ENCODE measurements around the gene CUBN. TPM values are rescaled to one million over a fixed set of nuclear protein-coding genes. Genes with fewer than 3 reads are reported as not detected.

The CUBN gene
- total and polyA plus RNA-seq, 2 of the 13 experiments (the other 11 are each of a cell fraction or from before 2014, with no cell fraction given) = 0.27 to 0.32 TPM

DNA sequence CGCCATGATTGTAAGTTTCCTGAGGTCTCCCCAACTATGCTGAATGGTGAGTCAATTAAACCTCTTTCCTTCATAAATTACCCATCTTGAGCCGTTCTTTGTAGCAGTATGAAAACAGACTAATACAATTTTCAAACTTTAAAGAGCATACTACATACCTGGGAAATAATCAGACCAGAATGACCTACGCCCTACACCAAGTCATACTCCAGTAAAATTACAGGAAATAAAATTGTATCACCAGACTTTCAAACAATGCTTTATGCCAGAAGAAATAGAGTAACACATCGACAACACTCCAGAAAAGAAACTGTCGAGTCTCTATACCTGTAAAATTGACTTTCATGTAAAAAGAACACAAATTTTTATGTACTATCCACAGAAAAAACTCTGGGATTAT is 331.0 kb downstream of the CUBN start:
- H3K4me2 ChIP-seq (ENCODE audit: low read depth, low read length) = no peak overlapping the region
- TF ChIP-seq, protein P1, sequence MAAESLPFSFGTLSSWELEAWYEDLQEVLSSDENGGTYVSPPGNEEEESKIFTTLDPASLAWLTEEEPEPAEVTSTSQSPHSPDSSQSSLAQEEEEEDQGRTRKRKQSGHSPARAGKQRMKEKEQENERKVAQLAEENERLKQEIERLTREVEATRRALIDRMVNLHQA (CRISPR knock-in tag; IDR thresholded peaks at IDR 0.05) = no peak
- TF ChIP-seq KMT2B (CRISPR knock-in tag; IDR thresholded peaks at IDR 0.05) (no peak), ZNF24 (IDR thresholded peaks at IDR 0.05) (no peak), ZNF546 (CRISPR knock-in tag; conservative IDR thresholded peaks at IDR 0.05) (no peak), ZNF615 (CRISPR knock-in tag; IDR thresholded peaks at IDR 0.05; ENCODE audit: borderline replicate concordance) (no peak), RARG (CRISPR knock-in tag; IDR thresholded peaks at IDR 0.05; ENCODE audit: low read depth) (no peak), ZNF768 (CRISPR knock-in tag; IDR thresholded peaks at IDR 0.05) (no peak), TGIF2 (CRISPR knock-in tag; IDR thresholded peaks at IDR 0.05) (no peak), HOXA7 (CRISPR knock-in tag; IDR thresholded peaks at IDR 0.05) (no peak)
- TF ChIP-seq, protein P2, sequence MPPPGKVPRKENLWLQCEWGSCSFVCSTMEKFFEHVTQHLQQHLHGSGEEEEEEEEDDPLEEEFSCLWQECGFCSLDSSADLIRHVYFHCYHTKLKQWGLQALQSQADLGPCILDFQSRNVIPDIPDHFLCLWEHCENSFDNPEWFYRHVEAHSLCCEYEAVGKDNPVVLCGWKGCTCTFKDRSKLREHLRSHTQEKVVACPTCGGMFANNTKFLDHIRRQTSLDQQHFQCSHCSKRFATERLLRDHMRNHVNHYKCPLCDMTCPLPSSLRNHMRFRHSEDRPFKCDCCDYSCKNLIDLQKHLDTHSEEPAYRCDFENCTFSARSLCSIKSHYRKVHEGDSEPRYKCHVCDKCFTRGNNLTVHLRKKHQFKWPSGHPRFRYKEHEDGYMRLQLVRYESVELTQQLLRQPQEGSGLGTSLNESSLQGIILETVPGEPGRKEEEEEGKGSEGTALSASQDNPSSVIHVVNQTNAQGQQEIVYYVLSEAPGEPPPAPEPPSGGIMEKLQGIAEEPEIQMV (CRISPR knock-in tag; IDR thresholded peaks at IDR 0.05; ENCODE audit: low read depth) = no peak
- TF ChIP-seq, protein P3, sequence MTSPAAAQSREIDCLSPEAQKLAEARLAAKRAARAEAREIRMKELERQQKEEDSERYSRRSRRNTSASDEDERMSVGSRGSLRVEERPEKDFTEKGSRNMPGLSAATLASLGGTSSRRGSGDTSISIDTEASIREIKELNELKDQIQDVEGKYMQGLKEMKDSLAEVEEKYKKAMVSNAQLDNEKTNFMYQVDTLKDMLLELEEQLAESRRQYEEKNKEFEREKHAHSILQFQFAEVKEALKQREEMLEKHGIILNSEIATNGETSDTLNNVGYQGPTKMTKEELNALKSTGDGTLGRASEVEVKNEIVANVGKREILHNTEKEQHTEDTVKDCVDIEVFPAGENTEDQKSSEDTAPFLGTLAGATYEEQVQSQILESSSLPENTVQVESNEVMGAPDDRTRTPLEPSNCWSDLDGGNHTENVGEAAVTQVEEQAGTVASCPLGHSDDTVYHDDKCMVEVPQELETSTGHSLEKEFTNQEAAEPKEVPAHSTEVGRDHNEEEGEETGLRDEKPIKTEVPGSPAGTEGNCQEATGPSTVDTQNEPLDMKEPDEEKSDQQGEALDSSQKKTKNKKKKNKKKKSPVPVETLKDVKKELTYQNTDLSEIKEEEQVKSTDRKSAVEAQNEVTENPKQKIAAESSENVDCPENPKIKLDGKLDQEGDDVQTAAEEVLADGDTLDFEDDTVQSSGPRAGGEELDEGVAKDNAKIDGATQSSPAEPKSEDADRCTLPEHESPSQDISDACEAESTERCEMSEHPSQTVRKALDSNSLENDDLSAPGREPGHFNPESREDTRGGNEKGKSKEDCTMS (CRISPR knock-in tag; conservative IDR thresholded peaks at IDR 0.05) = no peak
- TF ChIP-seq, protein P4, sequence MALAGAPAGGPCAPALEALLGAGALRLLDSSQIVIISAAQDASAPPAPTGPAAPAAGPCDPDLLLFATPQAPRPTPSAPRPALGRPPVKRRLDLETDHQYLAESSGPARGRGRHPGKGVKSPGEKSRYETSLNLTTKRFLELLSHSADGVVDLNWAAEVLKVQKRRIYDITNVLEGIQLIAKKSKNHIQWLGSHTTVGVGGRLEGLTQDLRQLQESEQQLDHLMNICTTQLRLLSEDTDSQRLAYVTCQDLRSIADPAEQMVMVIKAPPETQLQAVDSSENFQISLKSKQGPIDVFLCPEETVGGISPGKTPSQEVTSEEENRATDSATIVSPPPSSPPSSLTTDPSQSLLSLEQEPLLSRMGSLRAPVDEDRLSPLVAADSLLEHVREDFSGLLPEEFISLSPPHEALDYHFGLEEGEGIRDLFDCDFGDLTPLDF (CRISPR knock-in tag; IDR thresholded peaks at IDR 0.05) = no peak
- TF ChIP-seq, protein P5, sequence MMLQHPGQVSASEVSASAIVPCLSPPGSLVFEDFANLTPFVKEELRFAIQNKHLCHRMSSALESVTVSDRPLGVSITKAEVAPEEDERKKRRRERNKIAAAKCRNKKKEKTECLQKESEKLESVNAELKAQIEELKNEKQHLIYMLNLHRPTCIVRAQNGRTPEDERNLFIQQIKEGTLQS (CRISPR knock-in tag; IDR thresholded peaks at IDR 0.05) = no peak
- TF ChIP-seq, protein P6, sequence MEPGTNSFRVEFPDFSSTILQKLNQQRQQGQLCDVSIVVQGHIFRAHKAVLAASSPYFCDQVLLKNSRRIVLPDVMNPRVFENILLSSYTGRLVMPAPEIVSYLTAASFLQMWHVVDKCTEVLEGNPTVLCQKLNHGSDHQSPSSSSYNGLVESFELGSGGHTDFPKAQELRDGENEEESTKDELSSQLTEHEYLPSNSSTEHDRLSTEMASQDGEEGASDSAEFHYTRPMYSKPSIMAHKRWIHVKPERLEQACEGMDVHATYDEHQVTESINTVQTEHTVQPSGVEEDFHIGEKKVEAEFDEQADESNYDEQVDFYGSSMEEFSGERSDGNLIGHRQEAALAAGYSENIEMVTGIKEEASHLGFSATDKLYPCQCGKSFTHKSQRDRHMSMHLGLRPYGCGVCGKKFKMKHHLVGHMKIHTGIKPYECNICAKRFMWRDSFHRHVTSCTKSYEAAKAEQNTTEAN (CRISPR knock-in tag; conservative IDR thresholded peaks at IDR 0.05) = no peak
- no peak overlapping the region for H3K9ac ChIP-seq (ENCODE audit: insufficient read depth, low read depth, low read length)
- no peaks in the 10 kb centered on the region for H4K20me1 ChIP-seq (ENCODE audit: insufficient read depth, low read length)
- no peaks in the 10 kb centered on the region for H3K9me3 ChIP-seq (ENCODE audit: low read length)
- in situ Hi-C loops (cut with HindIII; ENCODE audit: extremely low pct_ligation_motif_present, low pct_unique_long_range_greater_than_20kb) (loop anchor here (25.0 kb wide), 2 partner anchors 686 to 911 kb away; no protein-coding TSS in a partner anchor), intact Hi-C loops (cut with micrococcal nuclease; ENCODE audit: unreplicated experiment) (no loop called here)
- no peak for DNase-seq (ENCODE audit: low spot score)
- no peak for ATAC-seq
- no peaks in the 10 kb centered on the region for H3K27me3 ChIP-seq (ENCODE audit: control insufficient read depth in 1 of 2, insufficient read depth in 2 of 2, low read length in 2 of 2)
- CTCF ChIA-PET (ENCODE audit: low intra/inter-chr PET ratio, low total read pairs) = no interaction called here
- no peak overlapping the region for H2AFZ ChIP-seq (ENCODE audit: low read length)
- POLR2A ChIA-PET = no interaction called here
- peaks cover 5% of the 10 kb centered on the region for H3K79me2 ChIP-seq (ENCODE audit: insufficient read depth, low read length)
- no peaks in the 10 kb centered on the region for H3K36me3 ChIP-seq (replicated peaks in 1 of 2; ENCODE audit: control insufficient read depth in 1 of 2, insufficient read depth in 2 of 2, low read length in 2 of 2)
- no peak overlapping the region for H3K4me3 ChIP-seq (replicated peaks in 1 of 3; ENCODE audit: insufficient read depth in 1 of 3, low read depth in 2 of 3, low read length in 3 of 3)
- BruUV-seq (replicated peaks) = no TSS peak
- FAIRE-seq = no peak
- WGBS (ENCODE audit: low lambda C conversion rate) = 96% methylated on average over 5 of the region's 5 CpGs
- peaks cover 13% of the 10 kb centered on the region for H3K4me1 ChIP-seq (ENCODE audit: insufficient read depth, low read length)
- no peak overlapping the region for H3K27ac ChIP-seq (ENCODE audit: extremely low read length, insufficient read depth, low read length)
